ENCODE data around the gene SCNM1.
A peak's percentile ranks its signal among the peaks of the same experiment; 100 is the strongest.

The SCNM1 gene, protein sequence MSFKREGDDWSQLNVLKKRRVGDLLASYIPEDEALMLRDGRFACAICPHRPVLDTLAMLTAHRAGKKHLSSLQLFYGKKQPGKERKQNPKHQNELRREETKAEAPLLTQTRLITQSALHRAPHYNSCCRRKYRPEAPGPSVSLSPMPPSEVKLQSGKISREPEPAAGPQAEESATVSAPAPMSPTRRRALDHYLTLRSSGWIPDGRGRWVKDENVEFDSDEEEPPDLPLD

DNA sequence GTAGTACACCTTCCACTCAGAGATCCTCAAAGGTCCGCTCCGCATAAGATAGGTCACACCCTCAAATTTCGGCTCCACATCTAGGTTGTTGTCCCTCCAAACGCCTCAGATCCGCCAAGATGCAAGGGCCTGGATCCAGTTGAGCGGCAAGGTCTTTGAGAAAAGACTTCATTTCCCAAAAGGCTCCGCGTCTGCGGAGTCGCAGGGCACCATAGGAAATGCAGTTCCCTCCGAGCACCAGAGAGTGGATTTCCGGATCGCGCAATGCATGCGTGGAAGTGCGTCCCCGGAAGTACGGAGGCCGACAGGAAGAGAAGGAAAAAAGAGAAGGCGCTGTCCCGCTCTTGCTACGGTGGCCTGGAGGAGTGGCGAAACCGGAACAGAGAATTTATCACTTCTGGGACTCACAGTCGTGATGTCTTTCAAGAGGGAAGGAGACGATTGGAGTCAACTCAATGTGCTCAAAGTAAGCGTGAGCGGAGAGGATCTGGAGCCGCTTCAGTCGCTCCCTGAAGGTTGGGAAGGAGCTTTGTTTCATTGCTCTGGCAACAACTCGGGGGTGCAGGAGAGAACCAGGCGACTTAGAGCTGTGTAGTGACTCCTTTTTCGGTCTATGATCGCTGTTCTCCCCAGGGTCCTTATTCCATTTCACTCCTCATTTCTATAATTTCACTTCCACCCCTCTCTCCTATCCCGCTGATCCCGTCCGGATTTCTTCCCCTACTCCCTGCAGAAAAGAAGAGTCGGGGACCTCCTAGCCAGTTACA is at the start of gene SCNM1, which contains the start of gene LYSMD1:
SCNM1 (plus strand) TSS at position 407 of the 767 bp plus-strand sequence; CDS start at position 416, 9 bp downstream.
LYSMD1 (minus strand) TSS at position 165 of the 767 bp plus-strand sequence. CDS start 644 bp downstream, outside the sequence.
- DNase-seq: peak; percentile 88 to 95

DNA sequence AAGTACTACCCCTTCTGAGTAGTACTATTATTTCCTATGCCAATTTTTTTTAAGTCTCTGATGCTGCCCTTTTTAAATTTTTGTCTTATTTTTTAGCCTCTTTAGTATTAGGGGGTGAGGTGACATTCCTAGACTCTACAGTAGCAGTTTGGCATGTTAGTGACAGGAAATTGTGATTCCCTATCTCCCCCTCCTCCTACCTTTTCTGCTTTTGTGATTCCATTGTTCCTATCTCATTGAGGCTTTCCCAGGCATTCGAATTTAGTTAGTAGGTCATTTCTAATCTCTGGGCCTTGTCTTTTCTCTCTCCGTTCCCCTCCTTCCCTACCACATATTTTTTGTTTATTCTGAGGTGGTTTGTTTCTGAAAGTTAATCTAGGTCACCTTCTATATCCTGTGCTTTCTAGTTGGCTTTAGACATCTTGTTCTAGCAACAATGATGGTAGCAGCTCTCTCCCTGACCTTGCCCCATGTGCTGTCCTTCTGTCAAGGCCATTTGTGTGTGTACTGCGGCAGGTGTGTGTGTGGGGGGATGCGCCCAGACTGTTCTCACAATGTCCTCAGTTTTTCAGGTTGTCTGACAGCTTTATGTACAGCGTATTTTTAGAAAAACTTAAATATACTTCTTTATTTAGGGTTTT is 41.1 kb upstream of the SCNM1 start:
- DNase-seq: no peak

DNA sequence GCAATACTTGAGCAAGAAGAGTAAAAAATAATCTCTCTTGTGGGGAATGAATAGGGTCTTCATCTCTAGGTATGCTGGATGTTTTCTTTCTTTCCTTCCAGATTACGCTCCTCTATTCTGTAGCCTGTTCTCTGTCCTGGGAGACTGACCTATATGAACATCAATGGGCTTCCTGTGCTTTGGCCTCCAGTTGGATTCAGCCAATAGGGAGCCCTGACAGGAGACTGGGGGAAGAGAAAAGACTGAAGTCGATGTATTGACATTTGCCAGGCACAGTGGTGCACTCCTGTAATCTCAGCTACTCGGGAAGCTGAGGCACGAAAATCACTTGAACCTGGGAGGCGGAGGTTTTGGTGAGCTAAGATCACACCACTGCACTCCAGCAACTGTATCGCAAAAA is 37.1 kb upstream of the SCNM1 start:
- DNase-seq: no peak

DNA sequence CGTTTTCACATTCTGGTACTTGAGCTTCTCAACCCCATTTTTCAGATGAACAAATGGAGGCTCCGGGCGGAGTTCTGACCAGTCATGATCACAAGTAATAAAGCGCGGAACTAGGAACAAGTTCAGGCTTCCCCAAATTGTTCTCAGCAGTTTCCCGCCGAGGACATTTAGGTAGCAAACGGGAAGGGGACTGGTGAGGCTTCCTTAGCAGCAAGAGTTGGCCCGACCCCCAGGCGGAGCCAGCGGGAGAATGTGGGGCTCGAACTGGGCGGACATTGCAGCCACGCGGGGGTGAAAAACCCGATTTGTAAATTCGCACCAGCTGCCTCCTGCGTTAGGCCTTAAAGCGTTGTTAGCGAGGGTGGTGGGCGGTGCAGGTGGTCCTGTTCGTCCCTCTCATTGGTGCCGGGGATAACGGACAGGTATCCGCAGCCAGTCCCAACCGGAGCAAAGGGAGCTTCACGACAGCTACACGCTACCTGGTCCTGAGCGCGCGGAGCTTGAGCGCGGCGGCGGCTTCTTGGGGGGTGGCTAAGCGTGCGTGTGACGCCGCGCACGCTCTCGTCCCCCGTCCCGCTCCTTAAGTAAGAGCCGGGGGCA is 34.9 kb upstream of the SCNM1 start:
- DNase-seq: peak; percentile 73 to 86

DNA sequence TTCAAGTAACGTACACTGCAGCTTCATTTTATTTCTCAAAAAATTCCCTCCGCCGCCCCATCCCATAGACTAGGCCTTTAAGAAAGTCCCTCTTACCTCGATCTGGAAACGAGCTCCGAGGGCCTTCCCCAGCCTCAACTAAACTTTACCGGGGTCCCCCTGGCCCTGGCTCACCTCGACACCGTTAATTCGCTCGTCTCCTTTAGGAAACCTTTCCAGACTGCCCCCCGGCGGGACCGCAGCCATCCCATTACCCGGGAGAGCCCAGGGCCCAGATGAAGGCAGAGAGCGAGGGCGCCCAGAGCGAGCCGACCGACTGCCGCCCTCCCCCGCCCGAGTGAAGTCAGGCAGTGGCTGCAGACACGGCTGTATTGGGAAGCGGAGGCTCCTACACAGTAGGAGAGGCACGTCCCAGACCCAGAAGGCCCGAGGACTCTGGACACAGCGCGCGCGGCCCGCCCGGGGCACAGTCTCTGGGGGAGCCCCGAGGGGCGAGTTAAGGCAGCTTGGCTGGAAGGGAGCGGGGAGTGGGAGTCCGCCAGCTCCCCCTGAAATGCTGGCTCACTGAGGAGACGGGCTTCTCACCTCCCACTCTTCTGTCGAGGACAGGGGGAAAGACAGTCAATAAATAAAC is 34.1 kb upstream of the SCNM1 start:
- no peak for DNase-seq

DNA sequence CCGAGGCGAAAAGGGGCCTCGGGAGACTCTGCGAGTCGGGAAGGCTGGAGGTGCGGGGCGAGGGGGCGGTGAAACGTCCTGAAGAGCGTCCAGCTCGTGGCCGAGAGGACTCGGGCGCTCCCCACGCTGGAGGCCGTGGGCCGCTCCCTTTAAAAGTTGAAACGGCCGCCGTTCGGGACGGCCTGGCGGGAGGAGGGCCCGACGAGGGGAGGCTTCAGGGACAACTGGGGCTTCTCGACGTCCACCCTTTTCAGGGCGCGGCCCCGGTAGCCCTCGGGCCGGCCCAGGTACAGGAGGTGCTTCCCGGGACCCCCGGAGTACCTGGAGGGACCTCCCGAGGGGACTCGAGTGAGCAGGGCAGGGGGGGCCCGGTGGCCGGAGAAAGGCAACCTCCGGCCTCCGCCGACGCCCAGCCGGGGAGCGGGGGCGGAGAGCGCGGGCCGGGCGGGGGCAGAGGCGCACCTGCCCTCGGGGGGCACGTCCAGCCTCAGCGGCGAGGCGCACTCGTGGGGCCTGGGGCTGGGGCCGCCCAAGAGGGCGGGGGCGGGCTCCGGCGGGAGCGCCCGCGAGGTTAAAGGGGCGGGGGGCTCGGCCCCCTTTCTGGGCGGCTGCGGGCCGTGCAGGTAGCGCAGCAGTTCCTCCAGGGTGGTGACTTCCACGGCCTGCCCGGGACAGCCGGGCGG is 33.5 kb upstream of the SCNM1 start:
- no peak for DNase-seq

DNA sequence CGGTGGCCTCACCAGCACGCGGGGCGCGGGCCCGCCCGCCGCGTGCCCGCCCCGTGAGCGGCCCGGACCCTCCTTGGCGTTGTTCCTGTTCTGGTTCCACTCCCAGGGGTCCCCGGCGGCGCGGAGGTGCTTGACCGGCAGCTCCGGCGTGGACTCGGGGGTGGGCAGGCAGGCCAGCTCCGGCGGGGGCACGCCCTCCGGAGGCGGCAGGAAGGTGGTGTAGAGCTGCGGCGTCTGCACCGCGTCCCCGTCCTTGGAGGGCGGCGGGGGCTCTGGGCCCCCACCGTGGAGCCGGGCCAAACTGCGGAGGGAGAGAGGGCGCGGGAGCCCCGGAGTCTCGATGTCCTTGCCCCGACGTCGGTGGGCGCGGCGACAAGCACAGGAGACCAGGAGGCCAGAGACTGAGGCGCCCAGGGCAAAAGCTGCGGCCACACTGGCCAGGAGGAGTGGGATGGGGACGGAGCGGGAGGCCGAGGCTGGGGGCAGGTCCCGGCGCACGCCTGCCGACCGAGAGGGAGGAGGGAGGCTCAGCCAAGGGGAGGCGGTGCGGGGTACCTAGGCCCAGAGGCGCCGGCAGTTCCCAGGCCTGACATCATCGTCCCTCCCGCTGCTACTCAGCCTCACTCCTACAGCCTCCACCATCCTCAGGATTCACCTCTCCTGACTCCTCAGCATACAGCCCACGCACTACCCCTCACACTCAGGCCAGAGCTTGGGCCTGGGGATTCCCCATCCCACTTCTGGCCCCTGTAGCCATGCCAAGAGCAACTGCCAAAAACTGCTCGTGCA is 32.7 kb upstream of the SCNM1 start:
- DNase-seq: no peak

DNA sequence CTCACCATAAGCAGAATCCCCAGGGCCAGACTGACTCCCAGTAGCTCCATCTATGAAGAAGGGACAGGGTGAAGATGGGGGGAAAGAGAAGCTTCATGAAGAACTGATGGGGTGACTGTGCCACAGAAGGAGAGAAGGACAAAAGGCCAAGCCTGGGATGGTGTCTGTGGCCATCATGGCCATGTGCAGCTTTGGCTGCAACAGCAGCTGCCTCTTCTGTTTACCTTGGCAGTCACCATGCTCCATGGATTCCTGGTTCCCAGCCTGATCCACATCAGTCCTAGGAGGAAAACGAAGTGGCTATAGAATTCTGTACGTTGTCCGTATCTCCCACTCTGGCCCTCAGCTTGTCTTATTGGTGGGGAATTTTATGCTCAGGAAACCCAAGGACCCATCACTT is 31.5 kb upstream of the SCNM1 start:
- no peak for DNase-seq

DNA sequence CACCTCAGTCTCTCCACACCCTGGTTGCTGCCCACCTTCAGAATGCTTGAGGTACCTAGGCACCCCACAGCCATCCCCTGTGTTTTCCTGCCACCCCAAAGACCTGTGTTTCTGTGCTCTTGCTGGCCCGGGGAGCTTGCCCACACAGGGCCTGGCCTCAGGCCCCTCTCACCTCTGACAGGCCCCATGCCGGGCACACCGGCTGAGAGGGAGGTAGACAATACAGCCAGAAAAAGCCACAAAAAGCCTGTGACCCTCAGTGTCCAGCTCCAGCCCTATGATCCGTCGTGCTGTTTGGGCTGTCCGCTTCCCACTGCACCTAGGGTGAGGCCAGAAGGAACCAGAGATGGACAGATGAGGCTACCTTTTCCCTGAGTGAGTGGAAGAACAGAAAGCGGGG is 31.0 kb upstream of the SCNM1 start:
- no peak for DNase-seq

DNA sequence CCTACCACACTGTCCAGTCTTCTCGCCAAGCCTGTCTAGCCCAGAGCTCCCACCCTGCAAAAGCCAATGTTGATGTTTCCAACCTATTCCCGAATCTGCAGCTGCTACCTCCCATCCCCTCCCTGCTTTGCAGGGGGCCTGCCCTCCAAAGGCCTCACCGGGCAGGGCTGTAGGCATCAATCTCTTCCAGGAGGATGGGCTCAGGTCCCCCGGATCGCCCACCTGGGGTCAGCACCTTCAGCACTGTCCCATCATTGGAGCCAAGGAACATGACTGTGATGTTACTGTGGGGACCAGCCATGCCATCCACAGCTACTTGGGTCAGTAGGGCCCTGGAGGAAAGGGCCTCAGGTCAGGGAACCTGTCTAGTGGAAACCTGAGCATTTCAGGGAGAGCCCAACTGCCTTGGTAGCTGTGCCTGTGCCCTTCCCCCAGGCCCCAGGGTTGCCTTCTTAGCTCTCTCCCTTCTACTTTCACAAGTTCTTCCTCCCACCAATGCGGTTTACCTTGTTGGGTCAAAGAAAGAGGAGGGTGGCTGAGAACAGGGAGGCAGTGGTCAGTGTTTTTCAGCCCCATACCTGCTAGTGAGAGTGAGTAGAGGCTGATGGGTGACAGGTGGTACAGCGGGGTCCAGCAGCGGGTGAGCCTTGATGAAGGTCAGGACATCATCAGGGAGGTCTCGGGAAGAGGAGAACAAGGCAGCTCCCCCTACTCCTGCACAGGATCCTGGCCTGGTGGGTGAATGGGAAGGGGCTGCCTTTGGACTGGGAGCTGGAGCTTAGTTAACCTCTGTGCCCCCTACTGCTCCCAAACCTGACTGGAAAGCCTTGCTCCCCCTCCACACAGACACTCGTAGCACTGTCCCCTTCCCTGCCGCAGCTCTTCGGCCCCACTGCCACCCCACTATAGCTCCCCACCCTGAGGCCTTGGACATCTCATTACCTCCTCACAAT is 30.2 kb upstream of the SCNM1 start:
- DNase-seq: no peak

DNA sequence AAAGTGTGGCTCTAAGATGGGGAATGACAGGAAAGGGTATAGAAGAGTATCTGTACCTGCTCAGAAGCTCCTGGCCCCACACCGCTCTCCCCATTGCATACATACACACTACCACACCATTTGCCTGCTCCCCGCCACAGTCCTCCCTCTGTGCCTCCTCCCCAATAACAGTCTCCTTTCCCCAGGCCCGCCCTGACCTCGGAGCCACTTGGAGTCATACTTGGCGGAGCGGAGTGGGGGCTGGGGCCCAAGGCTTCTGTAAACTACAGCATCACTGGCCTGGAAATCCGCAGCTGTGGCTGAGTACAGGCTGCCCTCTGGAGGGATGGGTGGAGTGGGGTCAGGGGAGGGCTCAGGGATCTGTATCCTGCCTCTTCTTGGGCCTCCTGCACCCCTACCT is 28.2 kb upstream of the SCNM1 start:
- no peak for DNase-seq

DNA sequence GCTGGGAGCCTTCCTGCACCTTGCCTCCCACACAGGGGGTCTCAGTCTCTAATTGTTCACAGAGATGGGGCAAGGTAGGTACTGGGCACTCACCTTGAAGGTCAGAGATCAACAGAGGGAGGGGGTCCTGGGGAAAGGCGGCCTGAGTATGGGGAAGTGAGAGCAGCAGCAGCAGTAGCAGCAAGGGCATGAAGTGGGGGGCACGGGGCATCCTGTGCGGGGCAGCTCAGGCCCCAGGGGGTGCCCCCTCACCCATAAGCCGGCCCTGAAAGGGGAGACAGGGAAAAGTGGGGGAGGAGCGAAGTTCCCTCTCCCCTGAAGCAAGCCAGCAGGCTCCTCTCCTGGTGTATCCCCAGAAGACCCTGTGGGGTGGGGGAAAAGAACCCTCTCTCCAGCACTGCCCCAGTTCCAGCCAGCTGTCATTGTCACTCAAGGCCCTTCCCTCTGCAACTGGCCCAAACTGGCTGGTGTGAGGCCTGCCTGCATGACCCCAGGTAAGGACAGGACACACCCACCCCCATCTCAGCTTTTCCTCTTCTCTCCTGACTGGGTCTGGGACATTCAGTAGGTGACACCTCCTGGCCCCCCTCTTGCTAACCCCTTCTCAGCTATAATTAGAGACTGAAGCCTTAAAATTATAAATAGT is 23.4 kb upstream of the SCNM1 start:
- DNase-seq: no peak

DNA sequence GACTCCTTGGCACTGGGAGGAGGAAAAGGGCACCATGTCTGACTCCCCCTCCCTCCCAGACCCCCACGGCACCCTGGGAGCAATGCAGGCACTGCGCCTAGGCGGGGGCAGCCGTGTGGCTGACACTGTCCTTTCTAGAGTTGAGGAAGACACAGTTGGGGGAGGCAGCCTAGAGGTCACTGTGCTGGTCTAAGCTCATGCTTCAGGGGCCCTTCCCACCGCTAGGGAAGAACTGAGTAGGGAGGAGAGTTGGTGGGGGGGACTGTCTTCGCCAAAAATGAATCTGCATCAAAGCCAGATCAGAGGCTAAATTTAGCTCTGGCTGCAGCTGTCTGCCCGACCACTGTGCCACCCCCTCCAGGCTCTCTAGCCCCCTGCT is 22.9 kb upstream of the SCNM1 start:
- no peak for DNase-seq

DNA sequence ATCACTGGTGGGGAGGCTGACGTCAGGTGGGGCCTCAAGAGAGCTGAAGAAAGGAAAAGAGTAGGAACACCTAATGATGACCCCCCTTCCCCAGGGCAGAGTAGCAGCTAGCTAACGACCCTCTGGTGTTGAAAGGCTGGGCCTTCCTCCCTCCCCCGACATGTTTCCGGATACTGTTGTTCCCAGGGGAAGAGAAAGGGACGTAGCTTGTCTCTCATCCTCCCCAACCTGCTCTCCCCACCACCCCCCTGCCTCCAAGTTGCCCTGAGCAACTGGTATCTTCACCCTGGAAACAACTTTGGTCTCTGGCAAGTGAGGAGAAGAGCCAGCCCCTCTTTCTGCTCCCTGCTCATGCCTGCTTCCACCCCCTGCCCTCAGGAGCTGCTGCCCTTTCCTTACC is 22.0 kb upstream of the SCNM1 start:
- DNase-seq: no peak

DNA sequence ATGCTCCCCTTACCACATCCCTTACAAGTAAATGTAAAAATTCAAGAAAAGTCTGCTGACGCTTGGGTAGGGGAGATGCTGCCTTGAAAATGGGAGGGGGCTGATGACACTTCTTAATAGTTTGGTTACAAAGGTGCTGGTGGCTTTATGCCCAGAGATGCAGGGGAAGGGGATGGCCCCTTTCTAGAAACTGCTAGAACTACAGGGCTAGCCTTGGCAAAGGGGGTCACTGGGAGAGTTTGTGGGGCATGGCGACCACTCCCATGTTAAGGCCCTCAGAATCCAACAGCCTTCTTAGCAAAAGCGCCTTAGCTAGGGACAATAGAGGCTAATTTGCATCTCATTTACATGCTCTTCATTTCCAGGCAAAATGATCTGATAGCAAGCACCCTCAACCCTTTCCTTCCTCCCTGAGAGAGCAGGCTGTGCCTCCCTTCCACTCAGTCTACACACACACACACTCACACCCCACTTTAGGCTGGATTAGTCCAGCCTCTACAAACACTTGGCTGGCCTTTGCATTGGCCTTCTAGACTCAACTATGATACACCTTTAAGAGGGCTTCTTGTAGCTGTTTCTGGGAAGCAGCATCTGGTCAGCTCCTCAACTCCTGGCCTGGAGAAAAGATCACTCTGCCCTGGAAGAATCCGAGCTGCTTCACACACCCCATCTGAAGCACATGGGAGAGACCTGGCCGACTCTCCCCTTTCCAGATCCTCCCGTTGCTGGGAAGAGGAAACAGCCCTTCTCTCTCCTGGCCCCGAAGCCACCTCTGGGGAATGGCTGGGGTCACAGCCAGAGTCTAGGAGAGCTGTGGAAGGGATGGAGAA is 21.3 kb upstream of the SCNM1 start:
- DNase-seq: no peak

DNA sequence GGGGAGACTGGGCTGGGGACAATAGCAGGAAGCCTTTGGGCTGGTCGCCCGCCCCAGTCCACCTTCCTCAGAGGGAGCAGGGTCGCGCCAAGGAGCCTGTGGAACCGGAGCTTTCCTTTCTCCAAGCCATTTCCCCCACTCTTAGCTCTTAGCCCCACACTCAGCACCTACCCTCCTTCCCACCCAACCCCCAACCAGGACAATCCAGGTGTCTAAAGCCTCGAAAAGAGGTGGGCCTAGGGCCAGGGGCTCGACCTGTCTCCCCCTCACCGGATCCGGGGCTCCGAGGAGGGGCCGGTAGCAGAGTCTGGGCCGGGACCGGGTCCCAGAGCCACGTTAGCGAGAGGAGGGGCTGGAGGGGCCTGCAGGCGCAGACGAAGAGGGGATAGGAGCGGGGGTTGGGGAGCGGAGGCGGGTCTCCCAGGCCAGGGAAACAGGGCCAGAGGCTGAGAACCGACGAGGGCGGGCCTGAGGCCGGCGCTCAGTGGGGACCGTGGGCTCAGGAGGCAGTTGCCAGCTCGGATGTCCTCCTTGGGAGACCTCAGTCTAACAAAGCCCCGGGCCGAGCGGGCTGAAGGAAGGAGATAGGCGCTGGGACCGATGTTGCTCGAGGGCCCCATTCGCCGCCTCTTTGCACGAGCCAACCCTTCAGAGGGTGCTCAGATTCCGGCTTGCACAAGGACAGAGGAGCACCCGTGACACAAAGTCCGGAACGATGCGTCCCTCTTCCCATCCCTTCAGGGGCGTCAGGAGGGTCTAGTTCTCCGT is 20.5 kb upstream of the SCNM1 start:
- no peak for DNase-seq

DNA sequence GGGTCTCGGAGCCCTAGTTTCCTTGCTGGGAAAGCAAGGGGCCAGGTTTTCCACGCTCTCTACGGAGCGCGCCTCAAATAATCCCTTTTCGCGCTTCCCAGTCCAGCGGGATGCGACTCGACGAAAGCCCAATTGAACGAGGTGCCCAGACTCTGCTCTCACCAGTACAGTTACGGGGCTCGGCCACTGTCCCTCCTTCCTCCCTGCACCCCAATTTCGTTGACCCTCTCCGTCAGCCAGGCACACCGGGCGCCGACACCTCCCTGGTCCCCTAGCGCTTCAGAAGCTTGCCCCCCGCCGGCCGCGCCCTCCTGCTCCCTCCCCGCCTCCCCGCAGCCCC is 19.9 kb upstream of the SCNM1 start:
- DNase-seq: no peak

DNA sequence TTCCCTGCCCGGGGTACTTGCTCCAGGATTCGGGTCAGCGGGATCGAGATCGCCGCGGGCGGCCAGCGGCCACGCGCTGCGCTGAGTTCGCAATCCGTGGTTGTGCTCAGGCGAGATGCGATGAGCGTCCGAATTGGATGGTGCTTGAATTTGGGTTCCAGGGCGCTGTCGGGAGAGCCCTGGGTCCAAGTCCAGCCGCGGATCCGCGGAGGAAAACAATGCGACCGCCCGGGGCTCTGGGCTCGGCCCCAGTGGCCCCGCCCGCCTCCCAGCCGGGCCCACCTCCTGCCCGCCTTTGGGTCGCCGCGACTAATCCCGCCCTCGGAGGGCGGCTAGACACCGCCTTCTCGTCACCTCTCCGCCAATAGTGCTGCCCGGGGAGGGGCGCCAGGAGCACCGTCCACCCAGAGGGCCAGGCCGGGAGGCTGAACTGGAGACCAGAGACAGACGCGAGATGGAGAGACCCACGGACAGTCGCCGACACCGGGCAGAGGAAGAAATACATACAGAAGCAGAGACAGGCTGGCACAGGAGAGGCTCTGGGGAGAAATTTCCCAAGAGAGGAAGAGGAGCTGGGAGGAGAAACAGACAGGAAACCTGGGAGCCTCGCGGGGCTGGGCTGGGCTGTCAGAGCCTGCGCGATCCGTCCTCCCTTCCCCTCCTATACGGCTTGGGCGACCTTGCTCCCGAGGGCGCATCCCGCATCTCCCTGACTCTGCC is 19.4 kb upstream of the SCNM1 start, which contains the start of gene SEMA6C:
SEMA6C (minus strand) TSS at position 220 of the 720 bp plus-strand sequence. CDS start 4,010 bp downstream, outside the sequence.
- peak; percentile 83 to 86 for DNase-seq

Measured in stimulated activated CD4-positive, alpha-beta T cell treated with anti-CD3 and anti-CD28 coated beads, Interleukin-4, amount 100 ng/mL, for 4 hours (primary cell).